GM08714 (cell line): ENCODE measurements around the gene USP49.
A peak's percentile ranks its signal among the peaks of the same experiment; 100 is the strongest.

ENCODE experiments used
- H3K4me3 ChIP-seq: fragments of 200-500 bp; sonication (Bioruptor generic); 2 replicates; pipeline ENCODE4 v1.5.1; 2014; ENCODE audit warnings: mild to moderate bottlenecking, low read length, inconsistent platforms
- ZNF274 ChIP-seq: IDR thresholded peaks from 2 replicates; pipeline ENCODE4 v1.6.1; 2012; ENCODE audit warnings: mild to moderate bottlenecking, low read depth, low read length

USP49 gene

GRCh38 chr6:41909727-41910126 lies 14.6 kb upstream of the USP49 start:
- TF ChIP-seq ZNF274: no peak
- H3K4me3 ChIP-seq: no peak overlapping the region

- no peak for TF ChIP-seq ZNF274
- no peak overlapping the region for H3K4me3 ChIP-seq
Measured at GRCh38 chr6:41901882-41902519, 6.8 kb upstream of the USP49 start.

- TF ChIP-seq ZNF274: no peak
- H3K4me3 ChIP-seq: no peak overlapping the region
Measured at GRCh38 chr6:41900861-41901260, 5.7 kb upstream of the USP49 start.

GRCh38 chr6:41896281-41896680 lies 1.1 kb upstream of the USP49 start:
- peak overlapping the region; percentile 90 for H3K4me3 ChIP-seq

GRCh38 chr6:41894366-41895299 lies 542 bp downstream of the USP49 start:
- TF ChIP-seq ZNF274: no peak
- peak overlapping the region; percentile 90 for H3K4me3 ChIP-seq

More at GRCh38 chr6:41896281-41896680, 1.1 kb upstream of the USP49 start:
- no peak for TF ChIP-seq ZNF274

GRCh38 chr6:41892921-41893564 lies 2.1 kb downstream of the USP49 start:
- no peak overlapping the region for H3K4me3 ChIP-seq
- TF ChIP-seq ZNF274: no peak

GRCh38 chr6:41887331-41887751 lies 7.8 kb downstream of the USP49 start:
- no peak overlapping the region for H3K4me3 ChIP-seq
- TF ChIP-seq ZNF274: no peak

GRCh38 chr6:41885930-41886329 lies 9.2 kb downstream of the USP49 start:
- H3K4me3 ChIP-seq: no peak overlapping the region
- TF ChIP-seq ZNF274: no peak

GRCh38 chr6:41884957-41885356 lies 10.2 kb downstream of the USP49 start:
- no peak for TF ChIP-seq ZNF274

GRCh38 chr6:41881506-41881905 lies 13.7 kb downstream of the USP49 start:
- no peak overlapping the region for H3K4me3 ChIP-seq
- TF ChIP-seq ZNF274: no peak

More at GRCh38 chr6:41884957-41885356, 10.2 kb downstream of the USP49 start:
- H3K4me3 ChIP-seq: no peak overlapping the region

GRCh38 chr6:41878961-41879405 lies 16.2 kb downstream of the USP49 start:
- TF ChIP-seq ZNF274: no peak
- no peak overlapping the region for H3K4me3 ChIP-seq

- no peak for TF ChIP-seq ZNF274
- H3K4me3 ChIP-seq: no peak overlapping the region
Measured at GRCh38 chr6:41878246-41878645, 16.9 kb downstream of the USP49 start.

GRCh38 chr6:41877051-41877680 lies 18.0 kb downstream of the USP49 start:
- no peak overlapping the region for H3K4me3 ChIP-seq
- TF ChIP-seq ZNF274: no peak

- TF ChIP-seq ZNF274: no peak
- H3K4me3 ChIP-seq: no peak overlapping the region
Measured at GRCh38 chr6:41874741-41875140, 20.4 kb downstream of the USP49 start.
